ENCODE results near the gene NIM1K.
"Not testable (repeated sequence)": the region's sequence is repeated elsewhere in the genome, so short reads cannot be mapped to it uniquely, and the experiment has no call there.

NIM1K gene

GRCh38 chr5:43301653-43302091 is 109.6 kb downstream of the NIM1K start:
- DNase-seq = no peak
- in situ Hi-C loops (cut with HindIII; ENCODE audit: low pct_ligation_motif_present, low pct_unique_long_range_greater_than_20kb, low sequenced_read_pairs) = no loop called here

- in situ Hi-C loops (cut with HindIII; ENCODE audit: low pct_ligation_motif_present, low pct_unique_long_range_greater_than_20kb, low sequenced_read_pairs) = no loop called here
- DNase-seq = no peak
These were observed 110.5 kb downstream of the NIM1K start for GRCh38 chr5:43302481-43302880.

GRCh38 chr5:43303242-43303641 is 111.2 kb downstream of the NIM1K start:
- DNase-seq = no peak
- in situ Hi-C loops (cut with HindIII; ENCODE audit: low pct_ligation_motif_present, low pct_unique_long_range_greater_than_20kb, low sequenced_read_pairs) = no loop called here

- DNase-seq = no peak
- in situ Hi-C loops (cut with HindIII; ENCODE audit: low pct_ligation_motif_present, low pct_unique_long_range_greater_than_20kb, low sequenced_read_pairs) = no loop called here
These were observed 112.5 kb downstream of the NIM1K start for GRCh38 chr5:43304525-43304924.

- DNase-seq = peak; percentile 70
- in situ Hi-C loops (cut with HindIII; ENCODE audit: low pct_ligation_motif_present, low pct_unique_long_range_greater_than_20kb, low sequenced_read_pairs) = no loop called here
These were observed 114.0 kb downstream of the NIM1K start for GRCh38 chr5:43305948-43306565.

- DNase-seq; in situ Hi-C loops (cut with HindIII; ENCODE audit: low pct_ligation_motif_present, low pct_unique_long_range_greater_than_20kb, low sequenced_read_pairs): not testable (repeated sequence)
These were observed 114.9 kb downstream of the NIM1K start for GRCh38 chr5:43306954-43307353.

- DNase-seq = no peak
- in situ Hi-C loops (cut with HindIII; ENCODE audit: low pct_ligation_motif_present, low pct_unique_long_range_greater_than_20kb, low sequenced_read_pairs) = no loop called here
These were observed 117.1 kb downstream of the NIM1K start for GRCh38 chr5:43309122-43309521.

- no peak for DNase-seq
- in situ Hi-C loops (cut with HindIII; ENCODE audit: low pct_ligation_motif_present, low pct_unique_long_range_greater_than_20kb, low sequenced_read_pairs) = no loop called here
These were observed 117.6 kb downstream of the NIM1K start for GRCh38 chr5:43309637-43310036.

GRCh38 chr5:43312076-43312661 is 120.1 kb downstream of the NIM1K start:
- in situ Hi-C loops (cut with HindIII; ENCODE audit: low pct_ligation_motif_present, low pct_unique_long_range_greater_than_20kb, low sequenced_read_pairs) = no loop called here
- no peak for DNase-seq

GRCh38 chr5:43312699-43313034 is 120.6 kb downstream of the NIM1K start:
- DNase-seq = no peak
- in situ Hi-C loops (cut with HindIII; ENCODE audit: low pct_ligation_motif_present, low pct_unique_long_range_greater_than_20kb, low sequenced_read_pairs) = no loop called here

GRCh38 chr5:43313035-43313853 is 121.2 kb downstream of the NIM1K start, which contains the start of gene HMGCS1:
Gene HMGCS1, minus strand, starts transcription at chr5:43313412. Its CDS starts 14,447 bp downstream, at chr5:43298965.
- in situ Hi-C loops (cut with HindIII; ENCODE audit: low pct_ligation_motif_present, low pct_unique_long_range_greater_than_20kb, low sequenced_read_pairs) = no loop called here
- peak; percentile 98 for DNase-seq

- in situ Hi-C loops (cut with HindIII; ENCODE audit: low pct_ligation_motif_present, low pct_unique_long_range_greater_than_20kb, low sequenced_read_pairs) = no loop called here
- peak; percentile 23 for DNase-seq
These were observed 121.9 kb downstream of the NIM1K start for GRCh38 chr5:43313854-43314457.

- peak; percentile 8 for DNase-seq
These were observed 122.7 kb downstream of the NIM1K start for GRCh38 chr5:43314724-43315123.

GRCh38 chr5:43315263-43315662 is 123.2 kb downstream of the NIM1K start:
- peak; percentile 65 for DNase-seq
- in situ Hi-C loops (cut with HindIII; ENCODE audit: low pct_ligation_motif_present, low pct_unique_long_range_greater_than_20kb, low sequenced_read_pairs) = no loop called here

More at GRCh38 chr5:43314724-43315123, 122.7 kb downstream of the NIM1K start:
- in situ Hi-C loops (cut with HindIII; ENCODE audit: low pct_ligation_motif_present, low pct_unique_long_range_greater_than_20kb, low sequenced_read_pairs) = no loop called here

GRCh38 chr5:43315682-43316081 is 123.7 kb downstream of the NIM1K start:
- DNase-seq = no peak
- in situ Hi-C loops (cut with HindIII; ENCODE audit: low pct_ligation_motif_present, low pct_unique_long_range_greater_than_20kb, low sequenced_read_pairs) = no loop called here

- in situ Hi-C loops (cut with HindIII; ENCODE audit: low pct_ligation_motif_present, low pct_unique_long_range_greater_than_20kb, low sequenced_read_pairs) = no loop called here
- no peak for DNase-seq
These were observed 124.4 kb downstream of the NIM1K start for GRCh38 chr5:43316421-43316820.

- in situ Hi-C loops (cut with HindIII; ENCODE audit: low pct_ligation_motif_present, low pct_unique_long_range_greater_than_20kb, low sequenced_read_pairs) = no loop called here
- no peak for DNase-seq
These were observed 128.8 kb downstream of the NIM1K start for GRCh38 chr5:43320846-43321245.

- DNase-seq; in situ Hi-C loops (cut with HindIII; ENCODE audit: low pct_ligation_motif_present, low pct_unique_long_range_greater_than_20kb, low sequenced_read_pairs): not testable (repeated sequence)
These were observed 131.5 kb downstream of the NIM1K start for GRCh38 chr5:43323488-43323887.

GRCh38 chr5:43325624-43326023 is 133.6 kb downstream of the NIM1K start:
- DNase-seq; in situ Hi-C loops (cut with HindIII; ENCODE audit: low pct_ligation_motif_present, low pct_unique_long_range_greater_than_20kb, low sequenced_read_pairs): not testable (repeated sequence)

All from ACHN (cell line).